Right ventricle myocardium inferior (tissue), 1 donor: Measurements from ENCODE around the gene COQ4. TPM values are rescaled to one million over a fixed set of nuclear protein-coding genes. Genes with fewer than 3 reads are reported as not detected.
"Not testable (repeated sequence)": the region's sequence is repeated elsewhere in the genome, so short reads cannot be mapped to it uniquely, and the experiment has no call there.

Source experiments
- ATAC-seq: fragments of 200-7000 bp; cut with Tn5 transposase; one replicate; pipeline ENCODE4 v1.9.1; 2020; ENCODE audit warnings: mild to moderate bottlenecking, moderate library complexity
- DNase-seq: peaks from one replicate; pipeline ENCODE4 v3.0.0; 2021; ENCODE audit errors: missing footprints
- intact Hi-C: fragments of 100-400 bp; cut with DNase I; formaldehyde crosslinking; loops from one replicate; pipeline ENCODE4 v1.11.0; 2022
- long read RNA-seq: library from polyadenylated mRNA; unstranded; transcript quantifications from one replicate; pipeline ENCODE4 v2.0.0, GENCODE V29; 2021
- total RNA-seq: library from RNA; stranded (reverse); fragmentation: NEBNext Ultra II Directional; extraction: Animal tissue kit (Norgen Biotek cat#: 25700); gene quantifications from one replicate; pipeline ENCODE4 v1.2.1, GENCODE V29; 2021
- donor health status: DM: no; HTN: yes; CAD: no; lungs with severe emphysema.

COQ4 gene
- 29.1 TPM for total RNA-seq
- long read RNA-seq, transcript COQ4-201 (7 exons, 1,548 nt), result major isoform, 20 of 31 reads
- long read RNA-seq, partial matches to known transcripts, result 3 of 31 reads
- long read RNA-seq, other reads (novel, unspliced or antisense), result 6 of 31 reads

- DNase-seq (peak; percentile 96), ATAC-seq (peak; percentile 98)
- intact Hi-C loops, result loop anchor here (5.0 kb wide), 1 partner anchor 45 kb away; the partner anchor contains the start of genes GOLGA2 and SWI5
Observed at GRCh38 chr9:128322404-128323211, at the start of gene COQ4, which contains the start of gene TRUB2. COQ4 (plus strand) TSS chr9:128322839; CDS start chr9:128322859, 20 bp downstream. TRUB2 (minus strand) TSS chr9:128322447; CDS start chr9:128322408, 39 bp downstream.

- intact Hi-C loops, result no loop called here
- ATAC-seq (no peak), DNase-seq (no peak)
Observed at GRCh38 chr9:128274245-128274644, 48.4 kb upstream of the COQ4 start.

GRCh38 chr9:128275198-128276007 is 47.2 kb upstream of the COQ4 start, which contains the start of gene GOLGA2:
GOLGA2 (minus strand) TSS chr9:128276007; CDS start chr9:128275976, 31 bp downstream.
- ATAC-seq (peak; percentile 59), DNase-seq (no peak)
- intact Hi-C loops, result loop anchor here (5.0 kb wide), 2 partner anchors 47 to 73 kb away; partner anchors contain the start of genes COQ4, DNM1 and TRUB2

GRCh38 chr9:128276008-128276573 is 46.5 kb upstream of the COQ4 start, which contains the start of gene SWI5:
SWI5 (plus strand) TSS chr9:128276276.
- ATAC-seq, result peak; percentile 98
- intact Hi-C loops, result loop anchor here (5.0 kb wide), 2 partner anchors 46 to 74 kb away; partner anchors contain the start of genes COQ4, DNM1 and TRUB2
- DNase-seq, result peak; percentile 100

GRCh38 chr9:128276574-128277270 is 45.9 kb upstream of the COQ4 start:
- intact Hi-C loops, result loop anchor here (5.0 kb wide), 2 partner anchors 46 to 74 kb away; partner anchors contain the start of genes COQ4, DNM1 and TRUB2
- ATAC-seq (no peak), DNase-seq (no peak)

- DNase-seq, result not testable (repeated sequence)
Observed at GRCh38 chr9:128279088-128280073, 43.3 kb upstream of the COQ4 start.

GRCh38 chr9:128280084-128280622 is 42.5 kb upstream of the COQ4 start:
- DNase-seq (no peak), ATAC-seq (no peak)
- intact Hi-C loops, result no loop called here

More at GRCh38 chr9:128279088-128280073, 43.3 kb upstream of the COQ4 start:
- not testable (repeated sequence) for ATAC-seq
- intact Hi-C loops, result loop anchor here (5.0 kb wide), 2 partner anchors 43 to 77 kb away; partner anchors contain the start of genes COQ4, DNM1 and TRUB2

GRCh38 chr9:128282500-128282899 is 40.1 kb upstream of the COQ4 start:
- ATAC-seq, result no peak
- intact Hi-C loops, result no loop called here

GRCh38 chr9:128285033-128285784 is 37.4 kb upstream of the COQ4 start:
- ATAC-seq, result no peak

More at GRCh38 chr9:128282500-128282899, 40.1 kb upstream of the COQ4 start:
- DNase-seq, result no peak

GRCh38 chr9:128286440-128286839 is 36.2 kb upstream of the COQ4 start:
- ATAC-seq (peak; percentile 71), DNase-seq (no peak)
- intact Hi-C loops, result no loop called here

More at GRCh38 chr9:128285033-128285784, 37.4 kb upstream of the COQ4 start:
- intact Hi-C loops, result no loop called here
- no peak for DNase-seq

GRCh38 chr9:128288273-128289004 is 34.2 kb upstream of the COQ4 start:
- DNase-seq (no peak), ATAC-seq (no peak)
- intact Hi-C loops, result no loop called here

- ATAC-seq, result no peak
- DNase-seq, result no peak
- intact Hi-C loops, result no loop called here
Observed at GRCh38 chr9:128292009-128292408, 30.6 kb upstream of the COQ4 start.

GRCh38 chr9:128293091-128293490 is 29.5 kb upstream of the COQ4 start:
- DNase-seq (no peak), ATAC-seq (no peak)
- intact Hi-C loops, result no loop called here

GRCh38 chr9:128294142-128294541 is 28.5 kb upstream of the COQ4 start:
- ATAC-seq (no peak), DNase-seq (no peak)
- intact Hi-C loops, result no loop called here
